ENCODE measurements around the gene CEBPE. TPM values are rescaled to one million over a fixed set of nuclear protein-coding genes. Genes with fewer than 3 reads are reported as not detected.

CEBPE gene
- total RNA-seq, 1 experiment from 2014 or later: not detected

DNA sequence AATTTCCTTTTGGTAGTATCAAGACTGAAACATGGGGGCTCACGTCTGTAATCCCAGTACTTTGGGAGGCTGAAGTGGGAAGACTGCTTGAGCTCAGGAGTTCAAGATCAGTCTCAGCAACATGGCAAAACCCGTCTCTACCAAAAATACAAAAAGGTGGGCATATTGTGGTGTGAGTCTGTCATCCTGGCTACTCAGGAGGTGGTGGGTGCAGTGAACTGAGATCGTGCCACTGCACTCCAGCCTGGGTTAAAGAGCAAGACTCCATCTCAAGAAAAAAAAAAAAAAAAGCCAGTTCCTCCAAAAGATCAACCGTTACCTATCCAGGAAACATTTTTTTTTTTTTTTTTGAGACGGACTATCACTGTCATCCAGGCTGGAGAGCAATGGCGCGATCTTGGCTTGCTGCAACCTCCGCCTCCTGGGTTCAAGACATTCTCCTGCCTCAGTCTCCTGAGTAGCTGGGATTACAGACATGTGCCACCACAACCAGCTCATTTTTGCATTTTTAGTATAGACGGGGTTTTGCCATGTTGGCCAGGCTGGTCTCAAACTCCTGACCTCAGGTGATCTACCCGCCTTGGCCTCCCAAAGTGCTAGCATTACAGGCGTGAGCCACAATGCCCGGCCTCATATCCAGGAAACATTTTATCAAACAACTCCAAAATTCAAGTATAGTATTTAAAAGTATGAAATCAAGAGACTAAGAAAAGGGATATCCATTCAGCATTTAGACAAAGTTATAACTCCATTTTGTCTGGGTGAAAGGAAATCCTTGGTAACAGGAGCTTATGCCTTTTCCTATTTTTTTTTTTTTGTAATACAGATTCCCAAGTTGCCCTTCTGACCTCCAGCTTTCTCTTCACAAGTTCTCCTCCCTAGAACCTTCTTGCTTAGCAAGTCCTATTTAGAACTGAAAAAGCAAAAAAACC lies 27.5 kb downstream of the CEBPE start:
- H4K20me1 ChIP-seq (ENCODE audit: insufficient read depth): peaks cover 12% of the 10 kb centered on the region
- DNase-seq: no peak
- peaks cover 14% of the 10 kb centered on the region for H3K4me1 ChIP-seq (replicated peaks; ENCODE audit: insufficient read depth)
- peaks cover 8% of the 10 kb centered on the region for H3F3A ChIP-seq (ENCODE audit: insufficient read depth, low read depth)
- ChIA-PET CTCF (no interaction called here), POLR2A (ENCODE audit: unreplicated experiment) (interaction anchor here (0.6 kb wide), 1 partner anchor 209 kb away, joined by 3 read pairs; no protein-coding TSS in a partner anchor)
- no peak overlapping the region for H3K4me2 ChIP-seq
- H3K9me2 ChIP-seq (ENCODE audit: insufficient read depth): no peaks in the 10 kb centered on the region
- intact Hi-C loops (cut with micrococcal nuclease; ENCODE audit: unreplicated experiment): no loop called here
- no peak overlapping the region for H2AFZ ChIP-seq
- peaks cover 33% of the 10 kb centered on the region for H3K36me3 ChIP-seq (ENCODE audit: low read depth)
- no peaks in the 10 kb centered on the region for H3K27me3 ChIP-seq (ENCODE audit: insufficient read depth, low read depth)
- H3K79me2 ChIP-seq (ENCODE audit: low read depth): peaks cover 62% of the 10 kb centered on the region
- BruUV-seq (replicated peaks): no TSS peak
- no peaks in the 10 kb centered on the region for H3K9me3 ChIP-seq (ENCODE audit: insufficient read depth, low read depth)
- no peak for TF ChIP-seq EZH2 (IDR thresholded peaks at IDR 0.05; ENCODE audit: low read depth)
- TF ChIP-seq, protein P1, sequence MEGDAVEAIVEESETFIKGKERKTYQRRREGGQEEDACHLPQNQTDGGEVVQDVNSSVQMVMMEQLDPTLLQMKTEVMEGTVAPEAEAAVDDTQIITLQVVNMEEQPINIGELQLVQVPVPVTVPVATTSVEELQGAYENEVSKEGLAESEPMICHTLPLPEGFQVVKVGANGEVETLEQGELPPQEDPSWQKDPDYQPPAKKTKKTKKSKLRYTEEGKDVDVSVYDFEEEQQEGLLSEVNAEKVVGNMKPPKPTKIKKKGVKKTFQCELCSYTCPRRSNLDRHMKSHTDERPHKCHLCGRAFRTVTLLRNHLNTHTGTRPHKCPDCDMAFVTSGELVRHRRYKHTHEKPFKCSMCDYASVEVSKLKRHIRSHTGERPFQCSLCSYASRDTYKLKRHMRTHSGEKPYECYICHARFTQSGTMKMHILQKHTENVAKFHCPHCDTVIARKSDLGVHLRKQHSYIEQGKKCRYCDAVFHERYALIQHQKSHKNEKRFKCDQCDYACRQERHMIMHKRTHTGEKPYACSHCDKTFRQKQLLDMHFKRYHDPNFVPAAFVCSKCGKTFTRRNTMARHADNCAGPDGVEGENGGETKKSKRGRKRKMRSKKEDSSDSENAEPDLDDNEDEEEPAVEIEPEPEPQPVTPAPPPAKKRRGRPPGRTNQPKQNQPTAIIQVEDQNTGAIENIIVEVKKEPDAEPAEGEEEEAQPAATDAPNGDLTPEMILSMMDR (conservative IDR thresholded peaks at IDR 0.05): no peak
- no peak overlapping the region for H3K4me3 ChIP-seq
- no peak overlapping the region for H3K27ac ChIP-seq

DNA sequence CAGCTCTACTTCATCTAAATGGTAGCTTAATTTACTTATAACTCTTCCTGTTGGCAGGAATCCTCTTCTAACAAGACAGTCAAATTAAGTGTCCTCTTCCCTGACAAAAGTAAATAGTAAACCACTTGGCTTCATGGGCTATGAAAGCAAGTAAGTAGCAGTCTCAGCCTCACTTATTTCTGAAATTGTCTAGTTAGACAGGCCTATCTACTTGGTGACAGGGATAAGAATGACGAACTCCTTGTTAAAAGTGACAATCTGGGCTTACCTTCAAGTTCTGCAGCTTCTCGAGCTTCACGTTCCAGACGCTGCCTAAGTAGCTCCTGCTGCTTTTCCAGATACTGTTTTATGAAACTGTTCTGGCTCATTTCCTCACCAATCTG lies 28.8 kb downstream of the CEBPE start:
- Histone ChIP-seq H3K27me3 (ENCODE audit: insufficient read depth, low read depth) (no peaks in the 10 kb centered on the region), H3F3A (ENCODE audit: insufficient read depth, low read depth) (no peaks in the 10 kb centered on the region), H2AFZ (no peak overlapping the region), H3K4me3 (no peak overlapping the region), H3K36me3 (ENCODE audit: low read depth) (peaks cover 41% of the 10 kb centered on the region), H3K27ac (no peak overlapping the region), H3K4me1 (replicated peaks; ENCODE audit: insufficient read depth) (peaks cover 13% of the 10 kb centered on the region), H3K79me2 (ENCODE audit: low read depth) (peaks cover 52% of the 10 kb centered on the region), H3K4me2 (no peak overlapping the region), H3K9me3 (ENCODE audit: insufficient read depth, low read depth) (no peaks in the 10 kb centered on the region), H3K9me2 (ENCODE audit: insufficient read depth) (no peaks in the 10 kb centered on the region), H4K20me1 (ENCODE audit: insufficient read depth) (peaks cover 12% of the 10 kb centered on the region)
- no peak for DNase-seq
- ChIA-PET CTCF (no interaction called here), POLR2A (ENCODE audit: unreplicated experiment) (no interaction called here)
- intact Hi-C loops (cut with micrococcal nuclease; ENCODE audit: unreplicated experiment): no loop called here
- BruUV-seq (replicated peaks): no TSS peak
- TF ChIP-seq, protein P1 (conservative IDR thresholded peaks at IDR 0.05): no peak
- no peak for TF ChIP-seq EZH2 (IDR thresholded peaks at IDR 0.05; ENCODE audit: low read depth)

DNA sequence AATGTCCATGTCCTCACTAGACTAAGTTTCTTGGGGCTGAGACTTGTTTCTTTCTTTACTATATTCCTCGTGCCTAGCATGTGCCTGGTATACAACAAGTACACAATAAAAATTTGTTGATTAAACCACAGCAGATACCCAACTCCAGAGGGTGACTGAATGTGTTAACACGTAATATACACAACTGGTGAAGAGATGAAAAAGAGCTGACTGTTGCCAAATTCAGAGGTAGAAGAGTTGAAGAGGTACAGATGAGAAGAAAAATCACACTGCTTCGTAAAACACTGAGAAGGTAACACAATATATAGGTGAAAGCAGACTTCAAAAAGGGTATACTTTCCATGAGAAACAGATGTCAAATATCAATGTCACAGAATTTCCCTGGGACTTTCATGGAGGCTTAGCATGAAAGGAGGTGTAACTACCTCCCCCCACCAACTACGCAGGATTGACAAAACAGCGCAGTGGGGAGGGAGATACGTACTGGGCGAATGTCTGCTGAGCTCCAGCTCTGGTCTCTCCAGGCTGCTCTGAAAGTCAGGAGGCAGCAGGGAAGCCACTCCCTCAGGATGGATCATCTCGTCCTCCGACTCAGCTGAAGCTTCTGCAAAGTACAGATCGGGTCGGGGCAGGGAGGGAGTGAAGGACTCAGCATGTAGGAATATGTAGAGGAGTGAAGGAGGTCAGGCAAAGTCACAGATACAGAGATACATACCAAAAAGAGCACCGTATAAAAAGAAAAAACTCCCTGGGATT lies 29.4 kb downstream of the CEBPE start:
- CTCF ChIA-PET: no interaction called here
- H3K4me2 ChIP-seq: no peak overlapping the region
- no peak overlapping the region for H3K27ac ChIP-seq
- H3K9me2 ChIP-seq (ENCODE audit: insufficient read depth): no peaks in the 10 kb centered on the region
- intact Hi-C loops (cut with micrococcal nuclease; ENCODE audit: unreplicated experiment): no loop called here
- peaks cover 51% of the 10 kb centered on the region for H3K79me2 ChIP-seq (ENCODE audit: low read depth)
- TF ChIP-seq EZH2 (IDR thresholded peaks at IDR 0.05; ENCODE audit: low read depth): no peak
- TF ChIP-seq, protein P1 (conservative IDR thresholded peaks at IDR 0.05): no peak
- H2AFZ ChIP-seq: no peak overlapping the region
- peaks cover 43% of the 10 kb centered on the region for H3K36me3 ChIP-seq (ENCODE audit: low read depth)
- H3K4me1 ChIP-seq (replicated peaks; ENCODE audit: insufficient read depth): peaks cover 13% of the 10 kb centered on the region
- H3F3A ChIP-seq (ENCODE audit: insufficient read depth, low read depth): no peaks in the 10 kb centered on the region
- POLR2A ChIA-PET (ENCODE audit: unreplicated experiment): no interaction called here
- no peaks in the 10 kb centered on the region for H3K9me3 ChIP-seq (ENCODE audit: insufficient read depth, low read depth)
- no peaks in the 10 kb centered on the region for H3K27me3 ChIP-seq (ENCODE audit: insufficient read depth, low read depth)
- BruUV-seq (replicated peaks): no TSS peak
- DNase-seq: no peak
- H3K4me3 ChIP-seq: no peak overlapping the region
- H4K20me1 ChIP-seq (ENCODE audit: insufficient read depth): peaks cover 12% of the 10 kb centered on the region
